NCI-H1092 treated with DMSO at 0.1 percent for 48 hours (cell line): ENCODE measurements around the gene NKX1-2.

ENCODE experiments used
- DNase-seq: peaks from one replicate; lab custom pipeline; 2025; lab: John Stamatoyannopoulos, UW

Gene NKX1-2

GRCh38 chr10:124450012-124450782 lies at the start of gene NKX1-2:
Gene NKX1-2 (minus strand): TSS chr10:124450035. CDS start chr10:124449943, 92 bp downstream.
- DNase-seq: no peak

GRCh38 chr10:124498056-124498455 lies 48.2 kb upstream of the NKX1-2 start:
- DNase-seq: no peak

GRCh38 chr10:124497196-124497881 lies 47.5 kb upstream of the NKX1-2 start:
- DNase-seq: no peak

GRCh38 chr10:124496620-124497019 lies 46.8 kb upstream of the NKX1-2 start:
- DNase-seq: no peak

GRCh38 chr10:124496150-124496549 lies 46.3 kb upstream of the NKX1-2 start:
- DNase-seq: no peak

GRCh38 chr10:124495725-124496124 lies 45.9 kb upstream of the NKX1-2 start:
- DNase-seq: no peak

- DNase-seq: no peak
These were observed 45.3 kb upstream of the NKX1-2 start for GRCh38 chr10:124495162-124495561.

GRCh38 chr10:124494046-124494807 lies 44.4 kb upstream of the NKX1-2 start:
- DNase-seq: no peak

- DNase-seq: peak; percentile 34
These were observed 43.5 kb upstream of the NKX1-2 start for GRCh38 chr10:124493214-124493882.

- DNase-seq: no peak
These were observed 42.4 kb upstream of the NKX1-2 start for GRCh38 chr10:124492266-124492665.

- no peak for DNase-seq
These were observed 41.3 kb upstream of the NKX1-2 start for GRCh38 chr10:124491105-124491504.

- DNase-seq: no peak
These were observed 36.8 kb upstream of the NKX1-2 start for GRCh38 chr10:124486635-124487034.

- DNase-seq: no peak
These were observed 34.8 kb upstream of the NKX1-2 start for GRCh38 chr10:124484661-124485060.

GRCh38 chr10:124484031-124484430 lies 34.2 kb upstream of the NKX1-2 start:
- no peak for DNase-seq

GRCh38 chr10:124482876-124483275 lies 33.0 kb upstream of the NKX1-2 start:
- DNase-seq: no peak

GRCh38 chr10:124482236-124482800 lies 32.5 kb upstream of the NKX1-2 start:
- no peak for DNase-seq

- no peak for DNase-seq
These were observed 31.9 kb upstream of the NKX1-2 start for GRCh38 chr10:124481717-124482116.

- DNase-seq: no peak
These were observed 31.0 kb upstream of the NKX1-2 start for GRCh38 chr10:124480860-124481259.

- no peak for DNase-seq
These were observed 28.7 kb upstream of the NKX1-2 start for GRCh38 chr10:124478515-124478914.

- no peak for DNase-seq
These were observed 28.0 kb upstream of the NKX1-2 start for GRCh38 chr10:124477614-124478363.
